ENCODE results near the gene LAMC1. TPM values are rescaled to one million over a fixed set of nuclear protein-coding genes. Genes with fewer than 3 reads are reported as not detected.

The LAMC1 gene
- total RNA-seq, 1 experiment from 2014 or later: 113 TPM

GRCh38 chr1:183052861-183053260, 29.6 kb downstream of the LAMC1 start:
- Histone ChIP-seq H3K27me3 (ENCODE audit: control insufficient read depth, insufficient read depth, low read length) (no peaks in the 10 kb centered on the region), H3K4me1 (ENCODE audit: control insufficient read depth, insufficient read depth, low read length) (peaks cover 5% of the 10 kb centered on the region; the same call in 1 of the 2 replicates), H3K27ac (ENCODE audit: low read length) (no peak overlapping the region), H3K9me3 (ENCODE audit: control insufficient read depth, insufficient read depth, low read depth, low read length) (no peaks in the 10 kb centered on the region), H3K36me3 (ENCODE audit: control insufficient read depth, insufficient read depth, low read length) (no peaks in the 10 kb centered on the region), H3K4me3 (ENCODE audit: low read depth in 2 of 2, low read length in 2 of 2) (no peak overlapping the region)
- ChIA-PET POLR2A (no interaction called here), CTCF (no interaction called here)
- TF ChIP-seq SIN3A (IDR thresholded peaks at IDR 0.05; ENCODE audit: borderline replicate concordance, insufficient read depth, low read depth, low read length) (no peak), POLR2AphosphoS5 (IDR thresholded peaks at IDR 0.05; ENCODE audit: low read depth, low read length) (no peak)
- ATAC-seq: no peak
- BruUV-seq (replicated peaks): no TSS peak
- intact Hi-C loops (cut with micrococcal nuclease; ENCODE audit: unreplicated experiment): no loop called here
- no peak for DNase-seq (ENCODE audit: low read depth, low spot score)
- in situ Hi-C loops (cut with HindIII; ENCODE audit: low pct_unique_long_range_greater_than_20kb, low sequenced_read_pairs): no loop called here

GRCh38 chr1:183058851-183059502, 35.8 kb downstream of the LAMC1 start:
- H3K4me1 ChIP-seq (ENCODE audit: control insufficient read depth, insufficient read depth, low read length): peaks cover 29% of the 10 kb centered on the region
- H3K36me3 ChIP-seq (ENCODE audit: control insufficient read depth, insufficient read depth, low read length): no peaks in the 10 kb centered on the region
- no peak for DNase-seq (ENCODE audit: low read depth, low spot score)
- in situ Hi-C loops (cut with HindIII; ENCODE audit: low pct_unique_long_range_greater_than_20kb, low sequenced_read_pairs): no loop called here
- H3K27ac ChIP-seq (ENCODE audit: low read length): no peak overlapping the region
- H3K27me3 ChIP-seq (ENCODE audit: control insufficient read depth, insufficient read depth, low read length): no peaks in the 10 kb centered on the region
- CTCF ChIA-PET: no interaction called here
- intact Hi-C loops (cut with micrococcal nuclease; ENCODE audit: unreplicated experiment): no loop called here
- H3K4me3 ChIP-seq (ENCODE audit: low read depth in 2 of 2, low read length in 2 of 2): no peak overlapping the region
- H3K9me3 ChIP-seq (ENCODE audit: control insufficient read depth, insufficient read depth, low read depth, low read length): no peaks in the 10 kb centered on the region
- no peak for TF ChIP-seq SIN3A (IDR thresholded peaks at IDR 0.05; ENCODE audit: borderline replicate concordance, insufficient read depth, low read depth, low read length)
- no peak for TF ChIP-seq REST (IDR thresholded peaks at IDR 0.05; ENCODE audit: insufficient read depth in 1 of 2, low read depth in 2 of 2, low read length in 1 of 2)
- no peak for TF ChIP-seq CTCF (IDR thresholded peaks at IDR 0.05)
- TF ChIP-seq POLR2AphosphoS5 (IDR thresholded peaks at IDR 0.05; ENCODE audit: low read depth, low read length): no peak
- POLR2A ChIA-PET: no interaction called here
- ATAC-seq: no peak
- no TSS peak for BruUV-seq (replicated peaks)

- H3K4me3 ChIP-seq (ENCODE audit: low read depth in 2 of 2, low read length in 2 of 2): no peak overlapping the region
- DNase-seq (ENCODE audit: low read depth, low spot score) (no peak), ATAC-seq (no peak)
- intact Hi-C loops (cut with micrococcal nuclease; ENCODE audit: unreplicated experiment) (no loop called here), in situ Hi-C loops (cut with HindIII; ENCODE audit: low pct_unique_long_range_greater_than_20kb, low sequenced_read_pairs) (no loop called here)
- POLR2A ChIA-PET: no interaction called here
- no peaks in the 10 kb centered on the region for H3K36me3 ChIP-seq (ENCODE audit: control insufficient read depth, insufficient read depth, low read length)
- H3K27ac ChIP-seq (ENCODE audit: low read length): peak overlapping the region; percentile 42; the same call in 1 of the 2 replicates
- TF ChIP-seq TCF7L2 (IDR thresholded peaks at IDR 0.05; ENCODE audit: low read depth, low read length) (no peak), REST (IDR thresholded peaks at IDR 0.05; ENCODE audit: insufficient read depth in 1 of 2, low read depth in 2 of 2, low read length in 1 of 2) (no peak)
- H3K9me3 ChIP-seq (ENCODE audit: control insufficient read depth, insufficient read depth, low read depth, low read length): no peaks in the 10 kb centered on the region
- BruUV-seq (replicated peaks): no TSS peak
- CTCF ChIA-PET: no interaction called here
- H3K4me1 ChIP-seq (ENCODE audit: control insufficient read depth, insufficient read depth, low read length): peaks cover 29% of the 10 kb centered on the region
- no peaks in the 10 kb centered on the region for H3K27me3 ChIP-seq (ENCODE audit: control insufficient read depth, insufficient read depth, low read length)
Measured at GRCh38 chr1:183061194-183061593, 38.0 kb downstream of the LAMC1 start.

All from Panc1 (cell line).